ENCODE results near the gene AGPAT3.

- TF ChIP-seq TAF1 (IDR thresholded peaks at IDR 0.05; ENCODE audit: borderline replicate concordance, low read depth, low read length) (no peak), POLR2AphosphoS5 (IDR thresholded peaks at IDR 0.05; ENCODE audit: low read depth, low read length) (no peak)
These were observed 18.6 kb upstream of the AGPAT3 start for GRCh38 chr21:43846430-43846829.

Data from GM12892 (cell line).